ENCODE results near the gene C2orf49. TPM values are rescaled to one million over a fixed set of nuclear protein-coding genes. Genes with fewer than 3 reads are reported as not detected.

The C2orf49 gene
- total RNA-seq, 1 experiment from 2014 or later: 17.2 TPM

DNA sequence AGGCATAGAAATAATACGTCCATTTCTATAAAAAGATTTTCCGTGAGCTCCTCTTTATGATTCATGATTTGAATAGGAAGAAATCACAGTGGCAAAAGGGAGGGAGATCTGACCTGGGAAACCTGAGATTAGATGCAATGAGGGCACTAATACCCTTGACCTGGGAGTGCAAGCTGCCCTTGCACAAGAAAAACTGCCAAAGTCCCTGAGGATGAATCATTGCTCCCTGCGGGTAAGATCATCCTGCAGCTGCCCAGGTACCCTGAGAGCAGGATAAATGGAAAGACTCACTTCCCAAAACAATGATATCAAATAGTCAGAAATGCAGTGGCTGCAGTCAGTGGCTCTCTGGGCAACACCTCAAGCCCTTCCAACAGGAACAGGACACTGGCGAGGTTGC lies 49.9 kb downstream of the C2orf49 start:
- intact Hi-C loops (cut with micrococcal nuclease): no loop called here
- no peaks in the 10 kb centered on the region for H3K9me2 ChIP-seq (ENCODE audit: insufficient read depth)
- no peak overlapping the region for H3K27ac ChIP-seq (ENCODE audit: low read depth, low read length)
- no peaks in the 10 kb centered on the region for H3K9me3 ChIP-seq (ENCODE audit: control insufficient read depth in 1 of 2, insufficient read depth in 1 of 2, low read depth in 1 of 2, low read length in 2 of 2)
- RAD21 ChIA-PET (ENCODE audit: low non-redundant PET in 1 of 2, low total read pairs in 2 of 2, uncharacterized antibody in 2 of 2, unreplicated experiment in 2 of 2): no interaction called here
- BruUV-seq (replicated peaks): no TSS peak
- H3K27me3 ChIP-seq (ENCODE audit: insufficient read depth, low read length): no peaks in the 10 kb centered on the region
- POLR2A ChIA-PET: no interaction called here
- H3K4me1 ChIP-seq (ENCODE audit: control insufficient read depth in 1 of 2, insufficient read depth in 2 of 2, low read length in 2 of 2): peaks cover 20 to 27% of the 10 kb centered on the region in 2 experiments
- ATAC-seq (no peak), DNase-seq (ENCODE audit: low read depth, low spot score) (no peak)
- no peak overlapping the region for H3K4me3 ChIP-seq (replicated peaks in 1 of 2; ENCODE audit: low read depth in 1 of 2, low read length in 2 of 2)
- H2AFZ ChIP-seq (ENCODE audit: low read depth, low read length, poor library complexity, severe bottlenecking): no peak overlapping the region
- TF ChIP-seq EGR1 (IDR thresholded peaks at IDR 0.05; ENCODE audit: low read depth): no peak
- TF ChIP-seq EZH2 (IDR thresholded peaks at IDR 0.05): no peak
- TF ChIP-seq POLR2A (IDR thresholded peaks at IDR 0.05; ENCODE audit: borderline replicate concordance, extremely low read depth, insufficient read depth, insufficient read length): no peak
- no peak for TF ChIP-seq POLR2AphosphoS5 (IDR thresholded peaks at IDR 0.05; ENCODE audit: low read depth, low read length)
- TF ChIP-seq SP1 (IDR thresholded peaks at IDR 0.05; ENCODE audit: low read depth): no peak
- TF ChIP-seq YY1 (IDR thresholded peaks at IDR 0.05; ENCODE audit: extremely low read depth, insufficient replicate concordance, low read depth, low read length): no peak
- no peak for TF ChIP-seq CEBPB (IDR thresholded peaks at IDR 0.05; ENCODE audit: low read depth)
- no peak for TF ChIP-seq TCF7L2 (IDR thresholded peaks at IDR 0.05; ENCODE audit: borderline replicate concordance, extremely low read depth, insufficient read depth, insufficient read length)
- TF ChIP-seq, protein P1, sequence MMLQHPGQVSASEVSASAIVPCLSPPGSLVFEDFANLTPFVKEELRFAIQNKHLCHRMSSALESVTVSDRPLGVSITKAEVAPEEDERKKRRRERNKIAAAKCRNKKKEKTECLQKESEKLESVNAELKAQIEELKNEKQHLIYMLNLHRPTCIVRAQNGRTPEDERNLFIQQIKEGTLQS (IDR thresholded peaks at IDR 0.05): no peak
- TF ChIP-seq SIN3A (IDR thresholded peaks at IDR 0.05; ENCODE audit: low read depth): no peak
- TF ChIP-seq, protein P2, sequence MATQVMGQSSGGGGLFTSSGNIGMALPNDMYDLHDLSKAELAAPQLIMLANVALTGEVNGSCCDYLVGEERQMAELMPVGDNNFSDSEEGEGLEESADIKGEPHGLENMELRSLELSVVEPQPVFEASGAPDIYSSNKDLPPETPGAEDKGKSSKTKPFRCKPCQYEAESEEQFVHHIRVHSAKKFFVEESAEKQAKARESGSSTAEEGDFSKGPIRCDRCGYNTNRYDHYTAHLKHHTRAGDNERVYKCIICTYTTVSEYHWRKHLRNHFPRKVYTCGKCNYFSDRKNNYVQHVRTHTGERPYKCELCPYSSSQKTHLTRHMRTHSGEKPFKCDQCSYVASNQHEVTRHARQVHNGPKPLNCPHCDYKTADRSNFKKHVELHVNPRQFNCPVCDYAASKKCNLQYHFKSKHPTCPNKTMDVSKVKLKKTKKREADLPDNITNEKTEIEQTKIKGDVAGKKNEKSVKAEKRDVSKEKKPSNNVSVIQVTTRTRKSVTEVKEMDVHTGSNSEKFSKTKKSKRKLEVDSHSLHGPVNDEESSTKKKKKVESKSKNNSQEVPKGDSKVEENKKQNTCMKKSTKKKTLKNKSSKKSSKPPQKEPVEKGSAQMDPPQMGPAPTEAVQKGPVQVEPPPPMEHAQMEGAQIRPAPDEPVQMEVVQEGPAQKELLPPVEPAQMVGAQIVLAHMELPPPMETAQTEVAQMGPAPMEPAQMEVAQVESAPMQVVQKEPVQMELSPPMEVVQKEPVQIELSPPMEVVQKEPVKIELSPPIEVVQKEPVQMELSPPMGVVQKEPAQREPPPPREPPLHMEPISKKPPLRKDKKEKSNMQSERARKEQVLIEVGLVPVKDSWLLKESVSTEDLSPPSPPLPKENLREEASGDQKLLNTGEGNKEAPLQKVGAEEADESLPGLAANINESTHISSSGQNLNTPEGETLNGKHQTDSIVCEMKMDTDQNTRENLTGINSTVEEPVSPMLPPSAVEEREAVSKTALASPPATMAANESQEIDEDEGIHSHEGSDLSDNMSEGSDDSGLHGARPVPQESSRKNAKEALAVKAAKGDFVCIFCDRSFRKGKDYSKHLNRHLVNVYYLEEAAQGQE (IDR thresholded peaks at IDR 0.05; ENCODE audit: low read depth): no peak
- TF ChIP-seq EZH2phosphoT487 (IDR thresholded peaks at IDR 0.05; ENCODE audit: borderline replicate concordance): no peak
- H4K20me1 ChIP-seq (ENCODE audit: insufficient read depth): peaks cover 3% of the 10 kb centered on the region; the same call in 1 of the 2 replicates
- no peak overlapping the region for H3K9ac ChIP-seq (ENCODE audit: low read length)
- H3K4me2 ChIP-seq (ENCODE audit: low read length): no peak overlapping the region
- H3K36me3 ChIP-seq (ENCODE audit: control insufficient read depth in 1 of 2, insufficient read depth in 2 of 2, low read length in 2 of 2): peaks cover 23 to 43% of the 10 kb centered on the region in 2 experiments; a peak in 3 of 4 replicates
- CTCF ChIA-PET: no interaction called here
- H3K79me2 ChIP-seq (ENCODE audit: insufficient read depth, low read length): peaks cover 94% of the 10 kb centered on the region
